Neural cell (in vitro differentiated cells): ENCODE data around the gene ABHD17A. TPM values are rescaled to one million over a fixed set of nuclear protein-coding genes. Genes with fewer than 3 reads are reported as not detected.

ENCODE experiments used
- H2AFZ ChIP-seq: fragments of 200-600, 300-800 bp; sonication (generic), shearing (Covaris generic); 2 replicates; pipeline ENCODE4 v1.6.0; 2014; ENCODE audit warnings: low read depth, mild to moderate bottlenecking, antibody characterized with exemption, low read length, moderate library complexity
- H3F3A ChIP-seq: fragments of 200-600 bp; shearing (Covaris generic); 2 replicates; pipeline ENCODE4 v1.6.1; 2016; ENCODE audit warnings: mild to moderate bottlenecking, moderate library complexity, mixed read lengths, antibody characterized with exemption, low read length; ENCODE audit not compliant: insufficient read depth, poor library complexity, severe bottlenecking
- H3K27ac ChIP-seq: fragments of 200-600, 300-800 bp; sonication (generic), shearing (Covaris generic); 2 replicates; pipeline ENCODE4 v1.5.1; 2014; ENCODE audit warnings: mild to moderate bottlenecking, low read length, moderate library complexity
- H3K27me3 ChIP-seq: fragments of 300-800, 200-600 bp; sonication (generic), shearing (Covaris generic); 2 replicates; pipeline ENCODE4 v1.6.0; 2014; ENCODE audit warnings: mild to moderate bottlenecking, low read depth, low read length, moderate library complexity; ENCODE audit not compliant: insufficient read depth
- H3K36me3 ChIP-seq: fragments of 300-800, 200-600 bp; sonication (generic), shearing (Covaris generic); 2 replicates; pipeline ENCODE4 v1.5.1; 2014; ENCODE audit warnings: mild to moderate bottlenecking, antibody characterized with exemption, low read length, moderate library complexity; ENCODE audit not compliant: insufficient read depth
- H3K4me2 ChIP-seq: fragments of 300-800, 200-600 bp; sonication (generic), shearing (Covaris generic); 2 replicates; pipeline ENCODE4 v1.6.0; 2014; ENCODE audit warnings: mild to moderate bottlenecking, low read length
- H3K4me3 ChIP-seq: fragments of 300-800, 200-600 bp; sonication (generic), shearing (Covaris generic); 2 replicates; pipeline ENCODE4 v1.5.1; 2014; ENCODE audit warnings: mild to moderate bottlenecking, low read length, moderate library complexity
- H3K79me2 ChIP-seq: fragments of 200-600 bp; shearing (Covaris generic); replicated peaks from 2 replicates; pipeline ENCODE4 v1.6.0; 2014; ENCODE audit warnings: mild to moderate bottlenecking, low read length, moderate library complexity; ENCODE audit not compliant: insufficient read depth
- H3K9ac ChIP-seq: fragments of 300-800, 200-600 bp; sonication (generic), shearing (Covaris generic); 2 replicates; pipeline ENCODE4 v1.6.1; 2016; ENCODE audit warnings: mild to moderate bottlenecking, low read length, mixed read lengths
- H3K9me2 ChIP-seq: fragments of 200-600 bp; shearing (Covaris generic); 2 replicates; pipeline ENCODE4 v1.6.1; 2016; ENCODE audit warnings: mild to moderate bottlenecking, low read length, mixed read lengths; ENCODE audit not compliant: insufficient read depth
- H3K9me3 ChIP-seq: fragments of 200-600, 300-800 bp; sonication (generic), shearing (Covaris generic); 2 replicates; pipeline ENCODE4 v1.6.1; 2016; ENCODE audit warnings: mild to moderate bottlenecking, mixed run types, low read length, moderate library complexity, mixed read lengths
- H4K20me1 ChIP-seq: fragments of 200-600 bp; shearing (Covaris generic); 2 replicates; pipeline ENCODE4 v1.6.1; 2016; ENCODE audit warnings: mild to moderate bottlenecking, mixed run types; ENCODE audit not compliant: insufficient read depth
- EP300 ChIP-seq: fragments of 450-650 bp; conservative IDR thresholded peaks from 2 replicates; pipeline ENCODE4 v1.6.1; 2014; ENCODE audit warnings: antibody characterized with exemption, mild to moderate bottlenecking, moderate library complexity; ENCODE audit not compliant: poor library complexity, severe bottlenecking
- EZH2 ChIP-seq: fragments of 200-600, 300-800 bp; shearing (Covaris generic), sonication (generic); IDR thresholded peaks from 2 replicates; pipeline ENCODE4 v1.6.1; 2014; ENCODE audit warnings: antibody characterized with exemption, low read length, borderline replicate concordance, mild to moderate bottlenecking; ENCODE audit not compliant: insufficient read depth, poor library complexity, severe bottlenecking
- MXI1 ChIP-seq: fragments of 450-650 bp; conservative IDR thresholded peaks from 2 replicates; pipeline ENCODE4 v1.6.1; 2014; ENCODE audit warnings: antibody characterized with exemption, mild to moderate bottlenecking; ENCODE audit not compliant: poor library complexity, severe bottlenecking
- POLR2AphosphoS5 ChIP-seq: IDR thresholded peaks from 2 replicates; pipeline ENCODE4 v1.6.1; 2012
- RAD21 ChIP-seq: fragments of 450-650 bp; conservative IDR thresholded peaks from 2 replicates; pipeline ENCODE4 v1.6.1; 2014; ENCODE audit warnings: antibody characterized with exemption, mild to moderate bottlenecking, moderate library complexity
- REST ChIP-seq: IDR thresholded peaks from 2 replicates; pipeline ENCODE4 v1.6.1; 2012; ENCODE audit warnings: borderline replicate concordance
- SMC3 ChIP-seq: fragments of 450-650 bp; conservative IDR thresholded peaks from 2 replicates; pipeline ENCODE4 v1.6.1; 2014; ENCODE audit warnings: antibody characterized with exemption, mild to moderate bottlenecking, moderate library complexity; ENCODE audit not compliant: poor library complexity
- TAF1 ChIP-seq: IDR thresholded peaks from 2 replicates; pipeline ENCODE4 v1.6.1; 2012; ENCODE audit warnings: low read depth
- polyA plus RNA-seq: library from polyadenylated mRNA; depleted of rRNA; stranded (reverse); fragments of >200 nt; gene quantifications from 2 replicates; pipeline ENCODE4 v1.2.3, GENCODE V29; 2014
- TF ChIP-seq, protein P1 (sequence below): fragments of 450-650 bp; IDR thresholded peaks from 2 replicates; pipeline ENCODE4 v1.5.1; 2014; ENCODE audit warnings: antibody characterized with exemption, mild to moderate bottlenecking, moderate library complexity; ENCODE audit not compliant: poor library complexity, severe bottlenecking

Gene ABHD17A
- polyA plus RNA-seq, 1 donor from 2014 or later, result 116 TPM

DNA sequence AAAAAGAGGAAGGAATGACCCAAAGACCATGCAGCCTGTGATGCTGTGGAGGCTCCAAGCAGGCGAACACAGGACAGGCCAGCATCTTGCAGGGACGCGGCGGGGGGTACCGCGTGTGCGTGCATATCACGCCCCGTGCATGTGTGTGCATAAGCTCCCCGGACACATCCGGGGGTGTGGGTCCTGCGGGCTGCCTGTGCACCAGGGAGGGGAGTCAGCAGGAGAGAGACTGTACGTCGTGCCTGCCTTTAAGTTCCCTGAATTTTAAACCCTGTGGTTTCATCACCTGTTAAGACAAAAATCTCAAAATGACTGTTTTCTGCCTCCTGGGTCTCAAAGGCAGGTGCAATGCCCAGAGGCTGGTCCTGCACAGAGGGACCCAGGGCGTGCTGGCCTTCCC is 36.5 kb upstream of the ABHD17A start:
- Histone ChIP-seq H3K36me3 (no peaks in the 10 kb centered on the region), H2AFZ (no peak overlapping the region), H3F3A (no peaks in the 10 kb centered on the region), H3K9me2 (no peaks in the 10 kb centered on the region), H3K27me3 (no peaks in the 10 kb centered on the region), H3K4me3 (no peak overlapping the region), H3K79me2 (no peaks in the 10 kb centered on the region), H3K4me2 (no peak overlapping the region), H3K27ac (no peak overlapping the region), H3K9me3 (no peaks in the 10 kb centered on the region), H4K20me1 (no peaks in the 10 kb centered on the region), H3K9ac (no peak overlapping the region)
- no peak for TF ChIP-seq POLR2AphosphoS5
- TF ChIP-seq, protein P1, sequence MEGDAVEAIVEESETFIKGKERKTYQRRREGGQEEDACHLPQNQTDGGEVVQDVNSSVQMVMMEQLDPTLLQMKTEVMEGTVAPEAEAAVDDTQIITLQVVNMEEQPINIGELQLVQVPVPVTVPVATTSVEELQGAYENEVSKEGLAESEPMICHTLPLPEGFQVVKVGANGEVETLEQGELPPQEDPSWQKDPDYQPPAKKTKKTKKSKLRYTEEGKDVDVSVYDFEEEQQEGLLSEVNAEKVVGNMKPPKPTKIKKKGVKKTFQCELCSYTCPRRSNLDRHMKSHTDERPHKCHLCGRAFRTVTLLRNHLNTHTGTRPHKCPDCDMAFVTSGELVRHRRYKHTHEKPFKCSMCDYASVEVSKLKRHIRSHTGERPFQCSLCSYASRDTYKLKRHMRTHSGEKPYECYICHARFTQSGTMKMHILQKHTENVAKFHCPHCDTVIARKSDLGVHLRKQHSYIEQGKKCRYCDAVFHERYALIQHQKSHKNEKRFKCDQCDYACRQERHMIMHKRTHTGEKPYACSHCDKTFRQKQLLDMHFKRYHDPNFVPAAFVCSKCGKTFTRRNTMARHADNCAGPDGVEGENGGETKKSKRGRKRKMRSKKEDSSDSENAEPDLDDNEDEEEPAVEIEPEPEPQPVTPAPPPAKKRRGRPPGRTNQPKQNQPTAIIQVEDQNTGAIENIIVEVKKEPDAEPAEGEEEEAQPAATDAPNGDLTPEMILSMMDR, result no peak

DNA sequence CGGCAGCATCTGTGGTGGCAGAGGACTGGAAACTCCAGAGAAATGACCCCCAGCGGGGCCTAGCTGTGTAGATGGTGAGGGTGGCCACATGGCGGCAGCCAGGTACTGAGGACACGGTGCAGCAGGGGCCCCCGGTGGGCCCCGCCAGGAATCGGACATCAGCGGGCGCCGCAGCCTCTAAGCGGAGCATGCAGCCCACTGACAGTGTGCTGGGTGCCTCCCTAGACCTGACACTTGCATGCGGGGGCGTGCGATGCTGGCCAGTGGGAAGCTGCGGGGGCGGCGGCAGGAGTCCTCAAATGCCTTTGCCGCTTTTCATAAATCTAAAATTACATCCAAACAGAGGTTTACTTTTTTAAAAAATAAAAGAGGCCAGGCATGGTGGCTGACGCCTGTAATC is 36.0 kb upstream of the ABHD17A start:
- H3K27me3 ChIP-seq, result no peaks in the 10 kb centered on the region
- no peak overlapping the region for H3K9ac ChIP-seq
- H3K9me2 ChIP-seq, result no peaks in the 10 kb centered on the region
- no peaks in the 10 kb centered on the region for H3K79me2 ChIP-seq
- no peak overlapping the region for H3K4me2 ChIP-seq
- no peaks in the 10 kb centered on the region for H4K20me1 ChIP-seq
- no peaks in the 10 kb centered on the region for H3K9me3 ChIP-seq
- no peaks in the 10 kb centered on the region for H3K36me3 ChIP-seq
- no peaks in the 10 kb centered on the region for H3F3A ChIP-seq
- H3K27ac ChIP-seq, result no peak overlapping the region
- no peak overlapping the region for H3K4me3 ChIP-seq
- TF ChIP-seq EP300 (no peak), RAD21 (no peak), SMC3 (no peak), EZH2 (no peak), REST (no peak), MXI1 (no peak), TAF1 (no peak), POLR2AphosphoS5 (no peak)
- TF ChIP-seq, protein P1, result no peak
- no peak overlapping the region for H2AFZ ChIP-seq
